A673 (cell line): Measurements from ENCODE around the gene KRTAP12-4.
"Not testable (repeated sequence)": the region's sequence is repeated elsewhere in the genome, so short reads cannot be mapped to it uniquely, and the experiment has no call there.

Source experiments
- CTCF ChIP-seq: fragments of 300-800, 200-600 bp; sonication (generic); conservative IDR thresholded peaks from 2 replicates; pipeline ENCODE4 v1.5.1; 2017; ENCODE audit warnings: low read depth, mild to moderate bottlenecking, antibody characterized with exemption, low read length, moderate library complexity, mixed read lengths
- EZH2 ChIP-seq: fragments of 200-600 bp; sonication (generic); IDR thresholded peaks from 2 replicates; pipeline ENCODE4 v1.6.1; 2017; ENCODE audit warnings: borderline replicate concordance, low read depth, mild to moderate bottlenecking, mixed read lengths, antibody characterized with exemption, low read length; ENCODE audit not compliant: poor library complexity, severe bottlenecking

- not testable (repeated sequence) for TF ChIP-seq EZH2, CTCF
Measured at GRCh38 chr21:44610157-44610843, 44.2 kb downstream of the KRTAP12-4 start.
